SIG-M5 (cell line): ENCODE data around the gene ITGAD.

Experiments
- DNase-seq: peaks from one replicate; lab custom pipeline; 2025; lab: John Stamatoyannopoulos, UW

Gene ITGAD

GRCh38 chr16:31459687-31460581 lies 66.8 kb downstream of the ITGAD start:
- DNase-seq, result peak; percentile 76

GRCh38 chr16:31460582-31461002 lies 67.5 kb downstream of the ITGAD start:
- no peak for DNase-seq

- DNase-seq, result no peak
Observed at GRCh38 chr16:31461201-31461920, 68.2 kb downstream of the ITGAD start.

- no peak for DNase-seq
Observed at GRCh38 chr16:31461921-31462804, 69.0 kb downstream of the ITGAD start.

GRCh38 chr16:31464348-31464769 lies 71.2 kb downstream of the ITGAD start:
- DNase-seq, result no peak

- DNase-seq, result no peak
Observed at GRCh38 chr16:31464781-31465260, 71.7 kb downstream of the ITGAD start.

- no peak for DNase-seq
Observed at GRCh38 chr16:31465788-31466370, 72.7 kb downstream of the ITGAD start.

- DNase-seq, result no peak
Observed at GRCh38 chr16:31466381-31466841, 73.3 kb downstream of the ITGAD start.

GRCh38 chr16:31467151-31467773 lies 74.1 kb downstream of the ITGAD start:
- no peak for DNase-seq

GRCh38 chr16:31467858-31468257 lies 74.7 kb downstream of the ITGAD start:
- DNase-seq, result no peak

- DNase-seq, result no peak
Observed at GRCh38 chr16:31470615-31471014, 77.5 kb downstream of the ITGAD start.

- no peak for DNase-seq
Observed at GRCh38 chr16:31471241-31471874, 78.2 kb downstream of the ITGAD start.

GRCh38 chr16:31471875-31472708 lies 79.0 kb downstream of the ITGAD start, which contains the start of gene TGFB1I1:
Gene TGFB1I1 (plus strand): TSS chr16:31472152. CDS start chr16:31472189, 37 bp downstream.
- no peak for DNase-seq

- no peak for DNase-seq
Observed at GRCh38 chr16:31472709-31473203, 79.6 kb downstream of the ITGAD start.

- DNase-seq, result no peak
Observed at GRCh38 chr16:31473264-31473984, 80.3 kb downstream of the ITGAD start.

GRCh38 chr16:31474173-31474714 lies 81.1 kb downstream of the ITGAD start:
- no peak for DNase-seq

- no peak for DNase-seq
Observed at GRCh38 chr16:31474773-31475738, 81.9 kb downstream of the ITGAD start.
